Measurements from ENCODE around the gene GID8. TPM values are rescaled to one million over a fixed set of nuclear protein-coding genes. Genes with fewer than 3 reads are reported as not detected.

The GID8 gene
- total and polyA plus RNA-seq, 2 of the 13 experiments (the other 11 are each of a cell fraction or from before 2014, with no cell fraction given), result 39.6 to 59.8 TPM

GRCh38 chr20:62970307-62971210 is 32.6 kb downstream of the GID8 start (continued):
- TF ChIP-seq GRHL1 (CRISPR knock-in tag; conservative IDR thresholded peaks at IDR 0.05), result no peak
- TF ChIP-seq POLR2AphosphoS5 (IDR thresholded peaks at IDR 0.05; ENCODE audit: low read depth, low read length), result no peak
- no peak for TF ChIP-seq ZBTB21 (CRISPR knock-in tag; IDR thresholded peaks at IDR 0.05)
- TF ChIP-seq NFATC3 (CRISPR knock-in tag; IDR thresholded peaks at IDR 0.05), result no peak
- TF ChIP-seq ZNF446 (CRISPR knock-in tag; IDR thresholded peaks at IDR 0.05), result no peak
- TF ChIP-seq ZNF282 (IDR thresholded peaks at IDR 0.05; ENCODE audit: partially characterized antibody), result no peak
- TF ChIP-seq ZNF878 (CRISPR knock-in tag; IDR thresholded peaks at IDR 0.05), result no peak
- TF ChIP-seq MED8 (CRISPR knock-in tag; IDR thresholded peaks at IDR 0.05; ENCODE audit: insufficient replicate concordance), result no peak
- TF ChIP-seq ZIK1 (CRISPR knock-in tag; IDR thresholded peaks at IDR 0.05; ENCODE audit: borderline replicate concordance, low read depth), result no peak
- 0 out of 2 replicates have a peak, but pooled peaks have one; percentile 80 for TF ChIP-seq KLF13 (CRISPR knock-in tag; IDR thresholded peaks at IDR 0.05)
- no peak for TF ChIP-seq ZNF329 (CRISPR knock-in tag; IDR thresholded peaks at IDR 0.05; ENCODE audit: low read depth)
- TF ChIP-seq, protein P1, sequence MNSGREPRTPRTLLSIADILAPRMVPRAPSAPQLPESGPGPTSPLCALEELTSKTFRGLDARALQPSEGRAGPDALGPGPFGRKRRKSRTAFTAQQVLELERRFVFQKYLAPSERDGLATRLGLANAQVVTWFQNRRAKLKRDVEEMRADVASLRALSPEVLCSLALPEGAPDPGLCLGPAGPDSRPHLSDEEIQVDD (CRISPR knock-in tag; IDR thresholded peaks at IDR 0.05; ENCODE audit: borderline replicate concordance), result no peak; the same call in 1 of the 2 replicates
- TF ChIP-seq, protein P2, sequence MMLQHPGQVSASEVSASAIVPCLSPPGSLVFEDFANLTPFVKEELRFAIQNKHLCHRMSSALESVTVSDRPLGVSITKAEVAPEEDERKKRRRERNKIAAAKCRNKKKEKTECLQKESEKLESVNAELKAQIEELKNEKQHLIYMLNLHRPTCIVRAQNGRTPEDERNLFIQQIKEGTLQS (CRISPR knock-in tag; IDR thresholded peaks at IDR 0.05), result peak; percentile 36; the same call in 1 of the 2 replicates
- TF ChIP-seq HOXA3 (CRISPR knock-in tag; IDR thresholded peaks at IDR 0.05), result peak; percentile 1; the same call in 1 of the 2 replicates
- TF ChIP-seq, protein P3, sequence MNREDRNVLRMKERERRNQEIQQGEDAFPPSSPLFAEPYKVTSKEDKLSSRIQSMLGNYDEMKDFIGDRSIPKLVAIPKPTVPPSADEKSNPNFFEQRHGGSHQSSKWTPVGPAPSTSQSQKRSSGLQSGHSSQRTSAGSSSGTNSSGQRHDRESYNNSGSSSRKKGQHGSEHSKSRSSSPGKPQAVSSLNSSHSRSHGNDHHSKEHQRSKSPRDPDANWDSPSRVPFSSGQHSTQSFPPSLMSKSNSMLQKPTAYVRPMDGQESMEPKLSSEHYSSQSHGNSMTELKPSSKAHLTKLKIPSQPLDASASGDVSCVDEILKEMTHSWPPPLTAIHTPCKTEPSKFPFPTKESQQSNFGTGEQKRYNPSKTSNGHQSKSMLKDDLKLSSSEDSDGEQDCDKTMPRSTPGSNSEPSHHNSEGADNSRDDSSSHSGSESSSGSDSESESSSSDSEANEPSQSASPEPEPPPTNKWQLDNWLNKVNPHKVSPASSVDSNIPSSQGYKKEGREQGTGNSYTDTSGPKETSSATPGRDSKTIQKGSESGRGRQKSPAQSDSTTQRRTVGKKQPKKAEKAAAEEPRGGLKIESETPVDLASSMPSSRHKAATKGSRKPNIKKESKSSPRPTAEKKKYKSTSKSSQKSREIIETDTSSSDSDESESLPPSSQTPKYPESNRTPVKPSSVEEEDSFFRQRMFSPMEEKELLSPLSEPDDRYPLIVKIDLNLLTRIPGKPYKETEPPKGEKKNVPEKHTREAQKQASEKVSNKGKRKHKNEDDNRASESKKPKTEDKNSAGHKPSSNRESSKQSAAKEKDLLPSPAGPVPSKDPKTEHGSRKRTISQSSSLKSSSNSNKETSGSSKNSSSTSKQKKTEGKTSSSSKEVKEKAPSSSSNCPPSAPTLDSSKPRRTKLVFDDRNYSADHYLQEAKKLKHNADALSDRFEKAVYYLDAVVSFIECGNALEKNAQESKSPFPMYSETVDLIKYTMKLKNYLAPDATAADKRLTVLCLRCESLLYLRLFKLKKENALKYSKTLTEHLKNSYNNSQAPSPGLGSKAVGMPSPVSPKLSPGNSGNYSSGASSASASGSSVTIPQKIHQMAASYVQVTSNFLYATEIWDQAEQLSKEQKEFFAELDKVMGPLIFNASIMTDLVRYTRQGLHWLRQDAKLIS (CRISPR knock-in tag; IDR thresholded peaks at IDR 0.05), result no peak
- no peak for TF ChIP-seq FLYWCH1 (CRISPR knock-in tag; IDR thresholded peaks at IDR 0.05)
- TF ChIP-seq SAP130 (CRISPR knock-in tag; IDR thresholded peaks at IDR 0.05; ENCODE audit: low read depth), result no peak; the same call in 1 of the 2 replicates
- no peak for TF ChIP-seq ZBTB2 (CRISPR knock-in tag; IDR thresholded peaks at IDR 0.05; ENCODE audit: low read depth)
- TF ChIP-seq ZKSCAN1 (IDR thresholded peaks at IDR 0.05; ENCODE audit: low read length), result no peak
